GM18861 (cell line): Measurements from ENCODE around the gene PLXNC1.
A peak's percentile ranks its signal among the peaks of the same experiment; 100 is the strongest.

Source experiments
- ATAC-seq: cut with Tn5 transposase; IDR thresholded peaks from one replicate; pipeline ENCODE4 v1.9.1; 2021; ENCODE audit not compliant: unreplicated experiment

PLXNC1 gene

DNA sequence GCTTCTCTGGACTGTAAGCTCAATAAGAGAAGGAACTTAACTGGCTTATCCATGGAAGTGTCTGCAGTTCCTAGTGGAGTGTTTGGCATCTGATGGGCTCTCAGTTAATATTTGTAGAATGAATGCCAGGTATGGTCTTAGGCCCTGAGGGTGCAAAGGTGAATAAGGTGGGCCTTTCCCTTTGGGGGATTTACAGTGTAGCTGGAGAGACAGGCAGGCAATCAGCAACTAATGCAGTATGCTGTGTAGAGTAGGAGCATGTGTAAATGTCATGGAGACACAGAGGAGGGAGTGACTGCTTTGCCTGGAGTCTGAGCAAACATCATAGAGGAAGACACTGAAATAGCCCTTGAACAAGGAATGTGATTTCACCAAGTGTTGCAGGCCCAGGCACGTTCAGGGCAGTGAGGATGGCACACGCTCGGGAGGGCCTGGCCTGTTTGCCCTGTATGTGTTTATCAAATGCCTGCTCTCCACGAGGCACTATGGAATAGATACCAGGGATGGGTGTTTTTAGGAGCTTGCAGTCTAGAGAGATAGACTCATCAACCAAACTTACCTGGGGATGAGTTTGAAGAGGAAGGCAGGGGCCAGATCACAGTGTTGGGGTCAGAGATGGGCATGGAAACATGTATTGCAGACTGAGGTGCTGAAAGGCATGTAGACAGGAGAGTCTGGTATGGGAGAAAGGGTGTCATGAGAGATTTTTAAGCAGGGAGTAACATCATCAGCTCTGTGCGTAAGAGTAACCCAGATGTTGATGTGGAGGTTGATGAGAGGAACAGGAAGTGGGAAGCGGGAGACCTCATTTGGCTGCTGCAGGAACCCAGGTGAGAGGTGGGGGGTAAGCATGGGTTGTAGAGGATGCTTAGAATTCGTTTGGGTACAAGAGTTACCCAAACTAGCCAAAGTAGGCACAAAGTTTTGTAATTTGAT lies 54.1 kb downstream of the PLXNC1 start:
- ATAC-seq, result no peak

DNA sequence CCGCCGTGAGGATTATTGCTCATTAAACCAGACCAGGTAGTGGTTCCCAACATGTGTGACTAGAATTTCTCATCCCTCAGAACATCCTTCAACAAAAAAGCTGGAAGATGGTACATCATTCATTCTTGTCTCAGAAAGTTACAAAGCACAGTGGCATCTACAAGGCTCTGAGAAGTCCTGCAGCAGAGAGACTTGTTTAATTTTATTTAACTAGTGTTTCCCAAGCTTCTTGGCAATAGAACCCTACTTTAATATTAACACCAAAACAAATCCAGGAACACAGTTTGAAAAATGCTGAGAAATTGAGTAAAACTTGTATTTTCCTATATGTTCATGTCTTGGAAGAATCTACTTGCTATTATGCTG lies 54.8 kb downstream of the PLXNC1 start:
- no peak for ATAC-seq

DNA sequence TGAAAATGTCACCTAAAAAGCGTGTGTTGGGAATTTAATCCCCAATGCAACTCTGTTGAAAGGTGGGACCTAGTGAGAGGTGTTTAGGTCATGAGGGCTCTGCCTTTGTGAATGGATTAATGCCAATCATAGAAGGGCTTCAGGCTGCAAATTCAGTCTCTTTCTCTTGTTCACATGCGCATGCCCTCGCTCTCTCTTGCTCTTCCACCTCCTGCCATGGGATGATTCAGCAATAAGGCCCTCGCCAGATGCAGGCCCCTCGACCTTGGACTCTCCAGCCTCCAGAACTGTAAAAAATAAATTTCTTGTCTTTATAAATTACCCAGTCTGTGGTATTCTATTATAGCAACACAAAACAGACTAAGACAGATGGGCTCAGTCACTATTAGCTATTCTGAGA lies 55.4 kb downstream of the PLXNC1 start:
- no peak for ATAC-seq

DNA sequence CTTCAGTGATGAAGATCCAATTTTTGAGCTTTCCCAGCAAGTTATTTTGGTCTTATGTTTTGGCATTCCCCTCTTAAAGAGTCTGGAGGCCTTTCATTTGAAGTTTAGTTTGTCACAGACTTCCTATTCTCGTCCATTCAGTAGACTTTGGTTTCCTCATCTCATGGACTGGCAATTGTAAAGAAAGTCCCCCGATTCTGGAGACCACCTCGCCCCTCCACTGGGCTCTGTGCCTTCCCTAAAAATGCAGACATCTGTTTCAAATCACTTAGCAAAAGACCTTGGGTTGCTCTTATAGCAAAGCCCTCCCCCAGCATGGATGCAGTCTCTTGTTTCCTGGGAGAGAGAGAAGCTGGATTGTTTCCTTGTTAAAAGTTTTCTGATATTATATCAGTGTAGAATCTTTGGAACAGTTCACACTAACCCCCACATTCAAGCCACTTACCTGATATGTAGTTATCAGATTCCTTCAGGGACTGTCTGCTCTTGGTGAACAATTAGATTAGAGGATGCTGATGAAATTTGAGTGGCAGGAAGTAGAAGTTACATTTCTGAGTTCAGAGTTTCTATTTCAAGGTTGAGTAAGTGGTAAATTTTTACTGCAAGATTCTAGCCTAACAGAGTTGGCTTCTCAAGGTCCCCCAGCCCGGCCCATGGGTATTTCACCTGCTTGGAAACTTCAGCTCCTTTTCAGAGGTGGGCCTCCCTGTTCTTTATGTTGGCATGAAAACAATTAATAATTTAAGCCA lies 56.3 kb downstream of the PLXNC1 start:
- no peak for ATAC-seq

DNA sequence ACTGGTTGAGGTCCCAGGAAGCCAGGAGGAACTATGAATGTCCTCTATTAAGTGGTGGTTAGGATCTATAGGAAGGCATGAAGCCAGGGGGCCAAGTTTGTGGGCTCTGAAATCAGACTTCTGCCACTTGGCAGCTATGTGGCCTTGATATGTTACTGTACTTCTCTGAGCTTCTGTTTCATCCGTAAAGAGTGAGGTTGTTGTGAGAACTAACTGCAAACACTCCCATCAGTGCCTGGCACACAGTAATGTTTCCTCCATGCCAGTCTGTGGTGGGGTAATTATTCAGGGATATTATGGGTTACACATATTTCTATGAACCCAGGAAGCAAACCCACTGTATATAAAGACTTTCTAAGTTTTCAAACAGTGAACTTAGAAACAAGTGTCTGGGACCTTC lies 57.4 kb downstream of the PLXNC1 start:
- no peak for ATAC-seq

DNA sequence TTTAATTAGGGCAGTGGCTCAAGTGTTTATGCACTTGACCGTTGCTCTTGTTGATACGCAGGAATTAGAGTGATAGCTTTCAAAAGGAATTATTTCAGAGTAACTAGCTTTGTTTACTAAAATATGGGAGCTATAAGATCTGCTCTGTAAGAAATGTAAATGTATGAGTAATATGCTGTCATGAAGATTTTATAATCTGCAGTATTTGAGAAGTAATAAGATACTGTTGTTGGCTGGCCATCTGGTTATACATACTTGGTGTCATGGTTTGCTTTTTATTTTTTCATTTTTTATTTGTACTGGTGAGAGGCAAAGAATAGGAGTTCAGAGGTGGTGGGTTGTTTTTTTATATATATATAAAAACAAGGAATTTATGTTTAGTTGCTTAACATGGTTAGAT lies 58.5 kb downstream of the PLXNC1 start:
- no peak for ATAC-seq

DNA sequence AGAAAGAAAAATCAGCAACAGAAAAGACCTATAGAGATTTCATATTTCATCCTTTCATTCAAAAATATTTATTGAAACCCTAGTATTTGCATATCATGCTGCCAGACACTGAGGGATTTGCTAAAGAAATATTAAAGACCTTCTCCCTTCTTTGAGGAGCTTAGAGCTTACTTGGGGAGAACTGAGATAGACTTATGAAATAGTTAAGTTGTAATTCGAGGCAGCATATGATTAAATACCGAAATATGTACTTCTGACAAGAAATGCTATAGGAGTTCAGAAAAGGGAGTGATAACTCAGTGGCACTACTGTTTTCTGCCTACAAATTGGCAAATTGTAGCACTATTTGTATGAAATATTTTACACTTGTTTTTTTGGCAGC lies 59.1 kb downstream of the PLXNC1 start:
- ATAC-seq, result no peak

DNA sequence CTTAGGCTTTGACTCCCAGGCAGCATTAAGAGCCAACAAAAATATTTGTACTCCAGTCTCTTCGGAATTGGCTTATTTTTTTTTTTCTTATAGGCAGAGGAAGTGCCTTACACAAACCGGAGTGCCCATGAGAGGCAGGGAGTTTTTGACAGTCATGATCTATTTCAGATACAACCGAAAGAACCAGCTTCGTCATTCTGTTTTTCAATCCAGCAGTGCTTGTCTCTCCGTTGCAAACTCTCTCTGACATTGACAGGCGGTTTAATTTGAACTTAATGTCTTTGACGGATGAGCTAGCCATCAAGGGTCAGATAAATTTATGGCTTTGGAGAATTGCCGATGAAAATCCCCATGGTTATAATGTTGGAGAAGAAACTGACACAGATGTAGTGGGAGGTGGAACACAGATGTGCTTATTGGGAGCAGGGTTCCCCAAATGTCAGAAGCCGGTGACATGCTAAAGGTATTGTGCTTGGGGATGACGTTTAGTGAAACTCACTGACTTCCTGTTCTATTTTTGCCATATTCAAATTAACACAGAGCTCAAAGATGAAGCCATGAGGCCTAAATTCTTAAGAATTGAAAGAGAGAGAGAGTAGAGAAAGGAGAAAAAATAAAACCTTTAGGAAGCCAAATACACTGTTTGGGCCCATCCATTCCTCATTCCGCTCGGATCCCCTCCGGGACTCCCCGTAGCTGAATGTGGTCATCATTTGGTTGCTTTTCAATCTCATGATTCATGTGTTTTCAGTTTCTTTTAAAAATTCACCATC lies 59.7 kb downstream of the PLXNC1 start:
- peak; percentile 58 for ATAC-seq

DNA sequence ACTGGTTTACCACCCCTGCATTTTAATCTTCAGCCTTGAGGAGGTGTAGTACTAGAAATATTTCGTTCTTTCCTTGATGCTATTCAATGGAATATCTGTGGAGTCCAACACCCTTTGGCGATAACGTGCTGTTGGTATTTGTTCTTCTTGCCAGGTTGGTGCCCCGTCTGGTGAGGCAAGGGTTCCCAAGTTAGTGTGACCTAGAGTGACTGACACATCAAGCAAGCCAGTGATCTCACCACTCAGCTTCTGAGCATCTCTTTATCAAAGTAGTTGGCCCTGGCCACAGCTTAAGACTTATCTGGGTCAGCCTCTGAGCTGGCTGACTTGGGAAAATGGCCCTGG lies 60.2 kb downstream of the PLXNC1 start:
- ATAC-seq, result peak; percentile 27

DNA sequence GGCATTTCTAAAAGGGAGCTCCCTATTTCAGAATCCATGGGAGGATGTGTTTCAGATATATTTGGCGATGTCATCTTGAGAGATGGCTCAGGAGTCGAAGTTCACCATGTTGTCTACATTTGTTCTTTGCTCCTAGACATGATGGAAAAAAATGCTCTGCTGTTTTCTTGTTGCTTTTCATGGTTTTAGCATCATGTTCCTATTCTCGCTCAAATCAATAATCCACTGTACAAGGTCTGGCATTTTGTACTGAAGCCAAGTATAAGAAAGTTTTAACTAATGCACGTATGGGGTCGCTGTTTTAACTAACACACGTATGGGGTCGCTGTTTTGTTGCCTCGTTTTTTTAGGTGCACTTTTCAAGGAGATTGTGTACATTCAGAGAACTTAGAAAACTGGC lies 60.9 kb downstream of the PLXNC1 start:
- ATAC-seq, result no peak

DNA sequence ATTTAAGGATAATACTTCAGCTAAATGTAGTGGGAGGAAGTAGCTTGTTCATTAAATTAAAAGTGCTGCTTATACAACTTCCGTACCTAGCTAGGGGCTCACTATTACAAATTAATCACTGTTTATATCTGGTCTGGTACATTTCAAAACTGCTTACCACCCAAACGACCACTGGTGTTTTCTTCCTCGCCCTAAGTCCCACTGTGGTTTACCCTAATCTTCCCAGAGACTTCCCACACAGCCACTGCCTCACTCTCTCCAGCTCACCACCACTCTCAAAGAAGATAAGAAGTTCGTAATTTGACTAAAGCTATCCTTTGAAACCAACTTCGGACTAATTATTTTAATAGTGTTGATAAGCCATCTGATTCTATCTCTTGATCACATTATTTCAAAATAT lies 62.6 kb downstream of the PLXNC1 start:
- no peak for ATAC-seq

DNA sequence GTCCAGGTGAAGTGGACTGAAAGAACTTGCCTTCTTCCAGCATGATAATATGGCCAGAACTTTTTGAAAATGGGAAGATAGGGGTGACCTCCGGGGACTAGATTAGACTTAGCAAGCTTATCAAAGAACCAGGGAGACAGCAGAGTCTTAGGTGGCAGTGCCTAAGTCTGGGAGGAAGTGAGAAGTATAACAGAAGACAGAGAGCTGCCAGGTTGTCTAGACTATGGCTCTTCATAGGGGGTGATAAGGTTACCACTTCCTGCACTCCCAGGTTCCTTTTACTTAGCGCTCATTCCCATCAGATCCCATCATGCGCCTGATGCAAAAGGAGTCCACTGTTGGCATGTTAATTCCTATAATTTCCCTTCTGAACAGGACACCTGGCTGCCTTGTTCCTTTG lies 69.9 kb downstream of the PLXNC1 start:
- ATAC-seq, result no peak

DNA sequence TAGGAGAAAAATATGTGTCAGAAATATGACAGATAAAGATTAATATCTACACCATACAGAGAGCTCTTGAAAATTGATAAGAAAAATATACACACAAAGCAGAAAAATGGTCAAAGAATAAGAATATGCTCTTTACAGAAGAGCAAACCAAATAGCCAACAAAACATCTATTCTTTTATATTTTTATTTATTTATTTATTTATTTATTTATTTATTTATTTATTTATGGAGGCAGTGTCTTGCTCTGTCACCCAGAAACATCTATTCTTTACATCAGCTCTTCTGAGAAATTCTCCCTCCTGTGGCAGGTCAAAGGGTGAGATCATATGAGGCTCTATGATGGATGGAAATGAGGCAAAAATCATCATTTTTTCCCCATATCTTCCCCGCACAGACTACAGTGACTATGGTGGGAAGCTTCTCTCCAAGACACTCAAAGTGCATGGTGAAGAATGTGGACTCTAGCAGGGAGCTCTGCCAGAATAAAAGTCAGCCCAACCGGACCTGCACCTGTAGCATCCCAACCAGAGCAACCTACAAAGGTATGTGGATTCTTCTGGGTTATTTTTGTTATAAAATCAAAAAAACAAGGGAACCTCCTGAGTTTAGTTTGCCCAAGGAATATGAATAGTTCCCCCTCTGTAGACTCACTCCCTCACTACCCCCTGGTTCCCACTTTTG lies 71.4 kb downstream of the PLXNC1 start:
- no peak for ATAC-seq

DNA sequence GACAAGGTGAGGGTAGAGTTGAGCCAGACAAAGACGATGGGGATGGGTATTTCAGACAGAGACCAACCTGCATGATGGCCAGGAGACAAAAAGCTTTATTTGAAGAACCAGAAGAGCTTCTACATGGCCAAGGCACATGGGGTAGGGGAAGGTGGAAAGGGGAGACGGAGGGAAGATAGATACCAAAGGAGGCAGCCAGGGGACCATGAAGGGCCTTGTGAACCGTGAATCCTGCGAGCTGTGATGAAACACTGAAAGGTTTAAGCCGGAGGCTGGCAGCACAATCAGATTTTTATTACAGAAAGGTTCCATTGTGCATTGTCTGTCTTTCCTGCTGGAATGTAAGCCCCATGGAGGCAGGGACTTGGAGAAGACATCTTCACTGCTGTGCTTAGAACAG lies 72.4 kb downstream of the PLXNC1 start:
- ATAC-seq, result no peak

DNA sequence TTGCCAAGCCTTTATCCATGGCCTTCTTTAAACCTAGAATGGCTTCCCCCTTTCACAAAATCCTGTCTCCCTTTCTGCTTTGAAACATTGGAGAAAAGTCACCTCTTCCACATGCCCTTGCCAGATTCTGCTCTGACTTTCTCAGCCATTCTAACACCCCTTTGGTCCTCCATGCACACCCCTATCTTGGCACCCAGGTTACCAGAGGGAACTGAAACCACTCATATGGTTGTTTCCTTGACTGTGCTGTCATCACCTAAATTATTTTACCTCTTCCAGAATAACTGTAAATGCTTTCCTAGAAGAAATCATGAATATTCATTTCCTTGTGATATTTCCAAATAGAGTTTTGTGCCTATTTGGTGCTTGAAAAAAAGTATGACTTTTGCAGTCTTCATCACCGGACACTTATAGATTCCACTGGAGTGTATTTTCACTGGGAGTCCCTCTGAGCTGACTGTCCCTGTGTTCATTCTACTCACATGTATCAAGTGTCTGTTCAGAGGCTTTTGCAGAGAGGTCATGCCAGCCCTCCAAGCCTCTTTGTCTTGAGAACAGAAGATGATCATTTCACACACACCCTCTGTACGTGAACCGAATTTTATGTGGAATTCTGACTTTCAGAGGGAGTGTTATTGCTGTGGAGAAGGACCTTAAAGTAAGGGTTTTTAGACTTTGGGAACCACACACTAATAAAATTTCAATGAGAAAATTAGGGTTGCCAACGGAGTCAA lies 74.1 kb downstream of the PLXNC1 start:
- ATAC-seq, result no peak

DNA sequence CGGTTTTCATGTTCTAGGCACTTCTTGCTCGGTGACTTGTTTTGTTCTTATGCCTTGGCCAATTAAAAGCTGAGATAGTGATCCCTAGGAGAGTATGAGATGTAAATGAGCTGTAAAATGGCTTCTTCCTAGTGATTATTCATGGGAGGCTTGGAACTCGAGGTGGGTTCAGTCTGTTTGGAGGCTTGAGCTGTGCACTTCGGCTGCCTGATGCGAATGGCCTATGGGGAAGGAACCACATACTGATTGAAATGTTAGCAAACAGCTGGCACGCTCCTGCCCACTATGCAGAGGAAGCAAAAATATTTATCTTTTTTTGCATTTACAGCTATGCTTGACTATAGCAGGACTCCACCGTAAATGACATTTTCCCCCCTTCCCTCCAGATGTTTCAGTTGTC lies 75.5 kb downstream of the PLXNC1 start:
- ATAC-seq, result no peak

DNA sequence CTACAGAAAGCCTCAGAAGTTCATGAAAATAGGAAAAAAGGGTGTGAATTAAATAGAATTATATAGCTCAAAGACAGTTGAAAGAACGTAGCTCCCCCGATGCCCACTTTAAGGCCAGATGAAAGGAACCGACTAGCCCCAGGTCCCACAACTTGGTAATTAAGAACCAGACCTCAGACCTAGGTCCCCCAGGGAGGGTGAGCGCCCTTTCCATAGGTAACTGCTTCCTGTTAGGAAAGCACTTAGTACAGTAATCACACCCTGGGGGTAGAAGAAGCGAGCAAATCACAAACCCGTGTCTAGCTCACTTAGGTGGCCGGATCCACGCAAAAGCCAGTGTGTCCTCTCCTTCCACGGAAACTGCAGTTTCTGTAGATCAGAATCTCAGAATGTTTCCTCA lies 77.1 kb downstream of the PLXNC1 start:
- no peak for ATAC-seq

DNA sequence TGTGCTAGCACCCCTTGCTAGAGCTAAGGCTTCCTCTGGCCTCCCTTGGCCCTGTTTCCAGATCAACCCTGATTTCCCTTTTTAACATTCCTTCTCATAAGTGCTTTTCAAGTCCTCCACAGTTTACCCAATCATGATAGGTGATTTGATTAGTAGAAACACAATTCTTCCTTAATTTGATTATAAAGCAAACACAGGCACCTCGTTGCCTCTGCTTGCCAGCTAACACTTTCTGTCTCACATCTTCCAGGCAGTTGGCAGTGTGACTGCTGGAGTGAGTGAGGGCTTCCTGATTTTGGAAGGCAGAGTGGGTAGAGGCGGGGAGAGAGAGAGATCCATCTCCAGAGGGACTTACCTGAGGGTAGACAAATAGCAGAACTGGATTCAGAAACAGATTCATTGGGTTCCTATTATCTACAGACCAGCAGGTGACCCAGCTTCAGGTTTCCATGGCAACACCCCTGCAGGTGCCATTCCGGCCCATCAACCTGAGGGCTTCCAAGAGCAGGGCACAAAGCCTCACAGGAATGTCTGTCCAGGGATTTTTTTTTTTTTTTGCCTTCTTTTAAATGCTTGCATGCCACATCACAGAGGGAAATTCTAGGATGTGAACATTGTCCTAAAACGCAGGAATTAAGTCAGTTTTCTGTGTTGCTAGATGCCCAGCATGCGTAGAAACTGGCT lies 77.7 kb downstream of the PLXNC1 start:
- no peak for ATAC-seq

DNA sequence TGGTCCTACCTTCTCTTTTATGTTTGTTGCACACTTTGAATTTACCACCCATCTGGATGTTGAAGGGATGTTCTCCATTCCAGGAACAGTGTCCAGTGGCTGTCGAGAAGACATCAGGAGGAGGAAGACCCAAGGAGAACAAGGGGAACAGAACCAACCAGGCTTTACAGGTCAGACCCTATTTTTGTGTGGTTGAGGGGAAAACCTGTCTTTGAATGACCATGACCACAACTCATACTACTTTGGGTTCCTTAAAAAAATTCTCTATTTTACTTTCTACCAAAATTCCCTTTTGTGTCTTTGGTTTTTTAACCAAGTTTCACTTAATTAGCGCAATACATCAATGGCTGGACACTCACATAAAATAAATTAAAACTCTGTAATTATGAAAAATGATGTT lies 78.7 kb downstream of the PLXNC1 start:
- ATAC-seq, result no peak

DNA sequence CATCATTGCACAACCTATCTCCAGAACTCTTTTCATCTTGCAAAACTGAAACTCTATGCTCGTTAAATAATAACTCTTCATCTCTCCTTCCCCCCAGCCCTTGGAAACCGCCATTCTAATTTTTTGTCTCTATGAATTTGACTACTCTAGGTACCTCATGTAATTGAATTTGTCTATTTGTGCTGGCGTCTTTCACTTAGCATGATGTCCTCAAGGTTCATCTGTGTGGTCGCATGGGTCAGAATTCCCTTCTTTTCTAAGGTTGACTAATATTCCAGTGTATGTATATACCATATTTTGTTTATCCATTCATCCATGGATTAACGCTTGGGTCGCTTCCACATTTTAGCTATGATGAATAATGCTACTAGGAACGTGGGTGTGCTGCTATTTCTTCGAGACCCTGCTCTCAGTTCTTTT lies 80.1 kb downstream of the PLXNC1 start:
- no peak for ATAC-seq
